NT2/D1 (cell line): Measurements from ENCODE around the gene ARHGEF37.

Experiments used
- SUZ12 ChIP-seq: IDR thresholded peaks from 2 replicates; pipeline ENCODE4 v1.6.1; 2011; ENCODE audit not compliant: insufficient read length, insufficient read depth; ENCODE audit errors: extremely low read depth
- YY1 ChIP-seq: IDR thresholded peaks from 2 replicates; pipeline ENCODE4 v1.6.1; 2011; ENCODE audit not compliant: insufficient read length, insufficient read depth
- ZNF274 ChIP-seq: IDR thresholded peaks from 2 replicates; pipeline ENCODE4 v1.6.1; 2011; ENCODE audit warnings: mild to moderate bottlenecking, low read depth, low read length

DNA sequence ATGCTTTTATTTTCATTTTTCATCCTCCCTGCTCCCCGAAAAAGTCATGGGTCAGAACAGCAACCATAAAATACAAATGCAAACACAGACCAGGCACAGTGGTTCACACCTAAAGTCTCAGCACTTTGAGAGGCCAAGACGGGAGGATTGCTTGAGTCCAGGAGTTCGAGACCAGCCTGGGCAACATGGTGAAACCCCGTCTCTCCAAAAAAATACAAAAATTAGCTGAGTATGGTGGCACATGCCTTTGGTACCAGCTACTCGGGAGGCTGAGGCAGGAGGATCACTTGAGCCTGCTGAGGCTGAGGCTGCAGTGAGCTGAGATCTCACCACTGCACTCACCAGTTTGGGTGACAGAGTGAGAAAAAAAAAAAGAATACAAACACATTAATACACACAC, 60.3 kb downstream of the ARHGEF37 start:
- TF ChIP-seq YY1 (no peak), ZNF274 (no peak), SUZ12 (no peak)
